ENCODE data around the gene MDFI.

Gene MDFI

GRCh38 chr6:41700463-41701347 lies 62.4 kb downstream of the MDFI start:
- in situ Hi-C loops (cut with HindIII; ENCODE audit: low sequenced_read_pairs): no loop called here

- in situ Hi-C loops (cut with HindIII; ENCODE audit: low sequenced_read_pairs): no loop called here
Observed at GRCh38 chr6:41702089-41702745, 63.9 kb downstream of the MDFI start.

GRCh38 chr6:41702771-41703494 lies 64.7 kb downstream of the MDFI start:
- in situ Hi-C loops (cut with HindIII; ENCODE audit: low sequenced_read_pairs): no loop called here

Measured in DLD1 (cell line).